ENCODE data around the gene JUP.
"Not testable (repeated sequence)": the region's sequence is repeated elsewhere in the genome, so short reads cannot be mapped to it uniquely, and the experiment has no call there.

The JUP gene

DNA sequence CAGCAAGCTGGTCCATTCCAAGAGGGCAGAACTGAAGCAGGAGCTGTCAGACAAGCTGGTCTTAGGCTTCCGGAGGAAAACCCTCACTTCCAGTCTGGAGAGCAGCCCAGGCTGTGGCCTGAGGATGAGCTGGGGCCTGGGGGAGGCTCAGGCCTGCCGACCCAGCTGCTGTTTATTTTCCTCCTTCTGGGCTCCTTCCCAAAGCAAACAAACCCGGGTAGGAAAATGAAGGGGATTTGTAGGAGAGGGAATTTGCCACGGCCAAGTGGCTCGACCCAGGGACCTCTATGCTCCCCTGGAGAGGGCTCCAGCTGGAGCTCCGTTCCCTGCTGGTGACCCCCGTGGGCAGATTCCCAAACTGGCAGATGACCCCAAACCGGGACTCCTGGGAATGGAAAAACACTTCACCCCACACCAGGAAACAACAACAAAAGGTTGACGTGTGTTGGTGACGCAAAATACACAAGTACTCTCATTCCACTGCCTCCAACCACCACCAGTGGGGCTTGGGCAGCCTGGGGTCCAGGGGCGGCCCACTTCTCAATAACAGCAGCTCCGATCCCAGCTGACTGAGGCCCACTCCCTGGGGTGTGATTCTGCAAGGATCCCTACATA lies 8.8 kb downstream of the JUP start:
- peak; percentile 87 to 93 for DNase-seq

DNA sequence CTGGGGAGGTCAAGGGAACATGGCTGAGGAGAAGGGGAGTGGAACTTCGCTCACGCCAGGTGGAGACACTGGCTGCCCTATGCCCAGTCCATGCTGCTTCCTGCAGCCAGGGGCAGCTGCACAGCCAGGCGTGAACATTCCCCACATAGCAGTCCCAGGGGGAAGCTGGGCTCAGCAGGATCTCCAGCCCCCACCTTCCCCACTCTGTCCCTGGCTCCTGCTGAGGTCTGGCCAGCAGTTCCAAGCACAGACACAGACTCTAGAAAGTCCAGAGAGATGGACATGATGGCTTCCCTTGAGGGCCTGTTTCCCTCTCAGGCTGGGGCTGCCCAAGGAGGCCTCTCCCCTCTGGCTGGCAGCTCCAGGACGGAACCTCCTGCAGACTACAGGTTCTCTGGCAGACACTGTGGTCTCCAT lies 9.3 kb downstream of the JUP start:
- DNase-seq, result peak in 1 of 2 experiments; percentile 58

DNA sequence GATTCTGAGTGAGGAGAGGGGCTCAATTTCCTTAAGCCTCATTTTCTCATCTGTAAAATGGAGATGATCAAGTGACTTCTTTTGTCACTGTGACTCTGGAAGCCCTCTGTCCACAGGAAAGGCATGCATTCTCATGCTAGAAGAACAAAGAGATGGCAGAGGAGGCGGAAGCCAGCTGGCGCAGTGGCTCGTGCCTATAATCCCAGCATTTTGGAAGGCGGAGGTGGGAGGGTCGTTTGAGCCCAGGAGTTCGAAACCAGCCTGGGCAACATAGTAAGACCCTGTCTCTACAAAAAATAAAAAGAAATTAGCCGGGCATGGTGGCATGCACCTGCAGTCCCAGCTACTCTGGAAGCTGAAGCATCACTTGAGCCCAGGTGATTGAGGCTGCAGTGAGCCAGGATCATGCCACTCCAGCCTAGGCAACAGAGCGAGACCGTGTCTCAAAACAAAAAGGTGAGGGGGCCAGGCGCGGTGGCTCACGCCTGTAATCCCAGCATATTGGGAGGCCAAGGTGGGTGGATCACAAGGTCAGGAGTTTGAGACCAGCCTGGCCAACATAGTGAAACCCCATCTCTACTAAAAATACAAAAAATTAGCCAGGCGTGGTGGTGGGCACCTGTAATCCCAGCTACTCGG lies 10.1 kb downstream of the JUP start:
- not testable (repeated sequence) for DNase-seq

DNA sequence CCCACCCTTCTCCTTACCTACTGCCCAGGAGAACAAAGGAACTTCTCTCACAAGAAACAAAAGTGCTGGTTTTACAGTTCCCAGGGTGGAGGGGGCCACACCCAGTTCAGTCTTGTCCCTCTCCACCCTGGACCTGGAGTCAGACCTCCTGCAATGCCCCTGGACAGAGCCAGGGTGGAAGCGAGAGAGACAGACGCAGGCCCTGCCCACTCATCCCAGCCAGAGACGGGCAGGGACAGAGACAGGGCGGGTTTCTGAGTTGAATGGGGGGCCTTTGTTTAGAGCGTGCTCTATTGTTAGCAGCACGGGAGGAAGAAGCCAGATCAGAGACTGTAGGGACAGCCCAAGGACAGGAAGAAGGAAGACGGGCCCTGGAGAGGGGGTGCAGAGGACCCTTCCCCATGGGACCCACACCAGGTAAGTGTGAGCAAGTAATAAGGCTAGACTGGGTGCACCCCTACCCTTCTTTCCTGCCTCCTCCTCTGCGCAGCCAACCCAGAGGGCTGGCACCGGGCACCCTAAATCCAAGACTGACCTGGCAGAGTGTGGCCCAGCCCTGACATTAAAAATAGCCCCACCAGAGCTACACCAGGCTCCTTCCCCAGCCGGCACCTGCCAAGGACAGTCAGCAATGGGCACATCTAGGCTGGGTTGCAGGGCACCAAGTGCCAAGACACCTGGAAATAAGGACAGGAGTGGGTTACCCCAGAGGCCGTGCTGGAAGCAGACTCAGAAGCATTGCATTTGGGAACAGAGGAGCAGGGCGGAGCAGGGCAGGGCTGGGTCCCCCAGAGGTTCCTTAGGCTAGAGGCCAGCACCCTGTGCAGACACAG lies 10.9 kb downstream of the JUP start:
- no peak for DNase-seq

DNA sequence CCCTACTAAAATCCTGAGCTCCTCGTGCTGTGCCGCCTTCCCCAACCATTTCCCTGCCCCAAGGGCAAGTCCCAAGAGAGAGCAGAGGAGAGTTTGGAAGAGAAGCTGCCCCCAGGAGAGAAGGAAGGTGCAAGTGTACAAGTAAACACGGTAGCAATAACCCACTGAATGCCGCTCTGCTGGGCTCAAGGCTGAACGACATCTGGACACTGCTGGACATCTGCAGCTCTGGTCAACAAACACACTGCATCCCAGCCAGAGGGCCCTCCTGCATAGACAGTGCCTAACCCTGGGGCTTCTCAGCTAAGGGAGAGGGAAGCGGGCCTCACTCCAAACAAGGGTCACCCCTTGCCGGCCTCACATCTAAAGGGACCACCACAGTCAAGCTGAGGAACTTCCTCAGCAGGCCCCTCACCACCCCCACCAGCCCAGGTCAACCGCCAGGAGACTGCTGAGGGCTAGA lies 12.7 kb downstream of the JUP start:
- no peak for DNase-seq

DNA sequence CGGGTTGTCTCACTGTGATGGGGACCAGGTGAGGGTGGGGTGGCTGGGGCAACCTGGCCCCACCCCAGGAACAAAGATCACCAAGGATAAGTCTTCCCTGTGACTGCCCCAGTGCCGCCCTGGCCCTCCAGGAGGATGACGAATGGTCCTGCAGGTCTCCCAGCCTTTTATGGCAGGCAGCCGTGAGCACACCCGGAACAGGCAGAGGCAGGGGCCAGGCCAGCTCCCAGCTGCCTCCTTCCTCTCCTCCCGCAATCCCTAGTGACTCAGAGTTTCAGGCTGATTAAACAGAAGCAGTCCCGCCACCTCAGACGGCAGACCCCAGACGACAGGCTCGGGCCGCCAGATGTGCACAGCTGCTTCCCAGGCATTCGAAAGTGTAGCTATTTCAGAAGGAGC lies 13.3 kb downstream of the JUP start:
- no peak for DNase-seq

DNA sequence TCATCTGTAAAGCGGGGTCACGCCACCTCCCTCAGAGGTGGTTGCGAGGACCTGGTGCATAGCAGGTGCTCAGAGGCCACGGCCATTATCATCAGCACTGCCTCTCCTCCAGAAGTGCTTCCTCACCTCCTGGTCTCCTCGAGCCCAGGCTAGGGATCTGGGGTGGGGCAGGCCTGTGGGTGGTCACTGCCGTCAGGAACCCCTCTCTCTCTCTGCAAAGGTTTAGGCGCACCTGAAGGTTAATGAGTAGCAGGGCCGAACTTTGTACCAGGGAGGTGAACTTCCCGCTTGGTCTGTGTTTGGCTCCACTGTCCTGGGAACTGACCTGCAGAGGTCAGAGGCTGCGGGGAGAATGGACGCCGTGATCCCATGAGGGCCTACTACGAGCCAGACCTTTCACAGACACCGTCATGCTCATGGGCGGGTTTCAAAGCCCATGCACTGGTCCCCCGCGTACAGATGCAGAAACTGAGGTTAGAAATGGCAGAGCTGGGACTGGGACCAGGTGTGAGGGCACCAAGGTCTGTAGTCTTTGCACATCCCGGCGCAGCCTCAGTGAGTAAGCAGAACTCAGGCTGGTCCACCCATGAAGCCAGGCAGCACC lies 13.8 kb downstream of the JUP start:
- DNase-seq, result no peak

DNA sequence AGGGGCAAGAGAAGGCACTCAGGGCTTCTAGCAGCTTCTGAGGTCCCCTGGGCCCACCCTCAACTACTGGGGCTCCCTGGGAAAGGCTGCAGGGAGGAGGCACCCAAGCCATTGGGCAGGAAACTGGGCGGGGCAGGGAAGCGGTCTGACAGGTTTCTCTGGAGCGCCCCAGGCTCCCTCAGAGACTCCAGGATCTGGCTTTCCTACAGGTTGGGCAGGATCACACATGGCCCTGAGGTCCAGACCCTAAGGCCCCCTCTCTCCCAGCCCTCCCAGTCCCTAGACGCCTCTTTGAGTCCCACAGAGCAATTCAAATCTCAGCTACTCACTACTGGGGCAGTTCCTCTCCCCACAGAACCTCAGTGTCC lies 14.3 kb downstream of the JUP start:
- no peak for DNase-seq

DNA sequence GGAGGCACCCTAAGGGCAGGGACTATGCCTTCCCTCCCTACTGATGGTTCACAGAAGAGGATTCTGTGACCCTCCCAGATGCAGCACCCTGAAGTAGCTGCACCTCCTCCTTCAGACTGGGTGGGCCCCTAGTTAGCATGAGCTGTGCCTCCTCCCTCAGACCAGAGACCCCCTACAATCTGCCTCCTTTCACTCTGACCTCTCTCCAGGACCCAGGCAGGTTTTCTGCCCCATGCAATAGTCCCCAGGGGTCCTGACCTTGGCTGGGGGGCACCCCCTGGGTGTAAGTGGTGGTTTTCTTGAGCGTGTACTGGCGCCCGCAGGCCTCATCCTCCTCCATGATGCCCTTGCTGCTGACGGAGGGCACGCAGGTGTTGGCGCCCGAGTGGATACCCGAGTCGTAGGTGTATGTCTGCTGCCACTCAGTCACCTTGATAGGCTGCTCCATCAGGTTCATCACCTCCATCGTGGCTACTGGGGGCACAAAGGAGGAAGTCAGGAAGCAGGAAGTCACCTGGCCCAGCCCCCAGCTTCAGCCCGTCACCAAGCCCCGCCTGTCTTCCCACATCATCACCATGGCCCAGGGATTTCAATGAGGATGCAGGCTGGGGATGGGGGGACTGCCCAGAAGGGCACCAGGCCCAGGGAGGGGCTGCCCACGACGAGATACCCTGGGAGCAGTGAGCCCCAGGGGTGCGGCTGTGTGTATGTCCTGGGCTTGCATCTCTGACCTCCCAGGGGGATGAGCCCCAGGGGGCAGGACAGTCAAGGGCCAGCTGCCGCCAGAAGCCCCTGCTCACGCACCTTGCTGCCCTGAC lies 14.9 kb downstream of the JUP start:
- DNase-seq, result no peak

DNA sequence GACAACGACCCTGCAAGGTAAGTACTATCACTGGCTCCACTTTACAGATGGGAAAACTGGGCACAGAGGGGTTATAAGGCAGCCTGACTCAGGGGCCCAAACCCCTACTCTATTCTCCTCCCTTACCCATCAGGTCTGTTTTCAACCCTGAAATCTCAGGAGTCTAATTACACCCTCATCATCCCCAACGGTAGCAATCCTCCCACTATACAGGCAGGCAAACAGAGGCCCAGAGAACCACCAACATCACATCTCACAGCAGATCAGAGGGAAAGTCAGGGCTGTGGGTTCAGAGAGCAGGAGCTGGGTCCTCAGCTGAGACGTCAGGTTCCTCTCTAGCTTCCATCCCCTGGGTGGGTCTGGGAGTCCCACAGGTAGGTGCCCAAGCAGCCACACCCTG lies 16.5 kb downstream of the JUP start:
- DNase-seq, result no peak

DNA sequence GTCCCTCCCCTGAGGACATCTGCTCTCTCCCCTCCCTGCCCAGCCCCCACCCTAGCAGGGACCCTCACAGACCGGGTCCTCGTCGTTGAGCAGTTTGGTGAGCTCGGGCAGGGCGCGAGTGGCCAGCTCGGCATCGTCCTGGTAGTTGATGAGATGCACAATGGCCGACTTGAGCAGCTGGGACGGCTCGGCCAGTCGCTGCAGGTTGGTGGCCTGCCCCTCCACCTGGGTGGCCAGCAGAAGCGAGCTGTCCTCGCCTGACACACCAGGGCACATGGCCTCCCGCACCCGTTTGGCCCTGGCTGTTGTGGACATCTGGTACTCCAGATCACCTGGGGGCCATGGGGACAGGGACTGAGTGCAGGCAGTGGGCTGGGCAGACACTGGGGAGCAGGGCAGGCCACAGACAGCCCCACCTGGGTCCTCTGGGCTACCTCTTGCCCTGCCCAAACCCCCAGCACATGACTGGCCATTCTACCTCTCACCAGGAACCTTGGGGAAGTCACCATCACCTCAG lies 17.1 kb downstream of the JUP start:
- DNase-seq, result no peak

DNA sequence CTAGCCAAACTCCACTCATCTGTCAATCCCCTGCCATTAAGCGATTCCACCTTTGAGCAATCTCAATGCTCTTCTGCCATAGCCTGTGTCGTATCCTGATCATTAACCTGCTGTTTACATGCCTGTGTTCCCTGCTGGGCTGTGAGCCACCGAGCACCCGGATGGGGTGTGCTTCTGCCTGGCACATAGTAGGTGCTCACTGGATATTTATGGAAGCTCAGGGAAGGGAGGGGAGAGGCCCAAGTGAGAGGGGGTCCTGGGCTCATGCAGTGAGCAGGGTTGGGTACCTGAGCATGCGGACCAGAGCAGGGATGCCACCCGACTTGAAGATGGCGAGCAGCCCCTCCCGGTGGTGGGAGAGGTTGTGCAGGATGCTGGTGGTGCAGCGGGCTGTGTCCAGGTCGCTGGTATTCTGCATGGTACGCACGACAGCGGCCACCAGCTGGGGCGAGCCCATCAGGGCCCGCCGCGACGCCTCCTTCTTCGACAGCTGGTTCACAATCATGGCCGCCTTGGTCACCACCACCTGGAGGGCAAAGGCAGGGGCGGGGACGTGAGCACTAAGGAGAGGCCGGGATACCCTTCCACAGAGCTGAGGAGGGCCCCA lies 17.7 kb downstream of the JUP start:
- DNase-seq, result no peak

DNA sequence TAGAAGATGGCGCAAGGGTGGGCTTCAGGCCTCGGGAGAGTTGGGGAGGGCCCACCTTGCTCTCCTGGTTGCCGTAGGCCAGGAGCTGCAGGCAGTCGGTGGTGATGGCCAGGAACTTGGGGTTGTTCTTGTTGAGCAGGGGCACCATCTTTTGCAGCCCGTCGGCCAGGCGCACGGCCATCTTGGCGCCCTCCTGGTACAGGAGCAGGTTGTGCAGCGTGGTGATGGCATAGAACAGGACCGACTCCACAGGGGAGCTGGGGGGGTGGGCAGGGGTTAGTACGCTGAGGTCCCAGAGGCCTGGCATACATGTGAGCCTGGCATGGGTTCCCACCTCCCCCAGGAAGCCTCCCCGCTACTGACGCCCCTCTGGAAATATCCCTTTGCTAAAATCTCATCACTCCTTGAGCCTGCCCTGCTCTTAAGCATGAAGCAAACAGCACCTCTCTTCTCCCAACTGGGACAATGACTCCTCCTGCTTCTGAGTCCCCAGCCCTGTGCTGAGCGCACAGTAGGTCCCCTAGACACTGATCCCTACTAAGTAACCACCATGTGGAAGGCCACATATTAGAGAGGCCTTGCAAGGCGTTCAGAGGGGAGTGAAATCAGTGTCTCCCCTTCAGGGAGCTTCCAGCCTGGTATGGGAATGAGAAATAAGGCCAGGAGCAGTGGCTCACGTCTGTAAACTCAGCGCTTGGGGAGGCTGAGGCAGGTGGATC lies 19.0 kb downstream of the JUP start:
- no peak for DNase-seq

DNA sequence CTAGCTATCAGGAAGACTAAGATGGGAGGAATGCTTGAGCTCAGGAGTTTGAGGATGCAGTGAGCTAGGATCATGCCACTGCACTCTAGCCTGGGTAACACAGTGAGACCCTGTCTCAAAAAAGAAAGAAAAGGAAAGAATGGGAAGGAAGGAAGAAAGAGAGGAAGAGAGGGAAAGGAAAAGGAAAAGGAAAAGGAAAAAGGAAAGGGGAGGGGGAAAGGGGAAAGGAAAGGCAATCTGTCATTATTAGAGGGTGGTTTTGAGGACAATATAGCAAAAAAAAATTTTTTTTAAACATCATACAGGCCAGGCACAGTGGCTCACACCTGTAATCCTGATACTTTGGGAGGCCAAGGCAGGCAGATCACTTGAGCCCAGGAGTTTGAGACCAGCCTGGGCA lies 20.4 kb downstream of the JUP start:
- no peak for DNase-seq

DNA sequence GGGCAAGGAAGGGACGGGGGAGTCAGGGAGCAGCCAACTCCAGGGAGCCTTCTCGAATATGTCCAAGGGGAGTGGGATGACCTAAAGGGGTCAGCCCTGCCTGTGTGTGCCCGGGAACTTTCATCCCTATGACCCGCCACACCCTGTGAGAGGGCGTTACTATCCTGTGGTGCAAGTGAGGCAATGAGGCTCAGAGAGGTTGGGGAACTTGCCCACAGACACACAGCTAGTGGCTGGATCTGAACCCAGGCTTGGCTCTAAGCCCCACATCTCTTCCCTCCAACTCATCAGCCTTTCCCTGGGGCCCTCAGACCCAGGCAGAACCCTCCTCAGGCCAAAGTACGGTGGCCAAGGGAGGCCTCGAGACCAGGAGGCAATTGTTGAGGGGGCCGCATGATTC lies 23.2 kb downstream of the JUP start:
- DNase-seq, result no peak

DNA sequence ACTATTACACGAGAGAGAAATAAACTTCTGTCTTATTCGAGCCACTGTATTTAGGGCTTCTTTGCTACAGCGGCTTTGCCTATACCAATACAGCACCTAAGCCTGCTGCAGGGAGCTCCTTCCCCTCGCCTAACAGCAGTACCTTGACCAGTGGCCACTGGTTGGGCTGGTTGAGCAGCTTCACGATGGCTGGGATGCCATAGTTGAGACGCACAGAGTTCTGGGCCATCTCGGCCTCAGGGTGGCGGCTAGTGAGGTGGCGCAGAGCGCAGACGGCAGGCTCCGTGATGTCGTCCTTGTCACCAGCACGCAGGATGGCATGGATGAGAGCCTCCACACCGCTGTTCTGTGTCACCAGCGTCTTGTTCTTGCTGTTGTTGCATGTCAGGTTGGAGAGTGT lies 23.7 kb downstream of the JUP start:
- DNase-seq, result no peak

DNA sequence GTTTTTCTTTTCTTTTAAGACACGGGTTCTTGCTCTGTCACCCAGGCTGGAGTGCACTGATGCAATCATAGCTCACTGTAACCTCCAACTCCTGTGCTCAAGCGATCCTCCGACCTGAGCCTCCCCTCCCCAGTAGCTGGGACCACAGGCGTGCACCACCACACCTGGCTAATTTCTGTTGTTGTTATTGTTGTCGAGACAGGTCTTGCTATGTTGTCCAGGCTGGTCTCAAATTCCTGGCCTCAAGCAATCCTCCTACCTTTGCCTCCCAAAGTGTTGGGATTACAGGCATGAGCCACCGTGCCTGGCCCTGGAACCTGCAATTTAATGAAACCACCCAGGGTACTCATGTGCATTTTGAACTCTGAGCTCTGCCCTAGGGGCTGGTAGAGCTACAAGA lies 24.1 kb downstream of the JUP start:
- no peak for DNase-seq

DNA sequence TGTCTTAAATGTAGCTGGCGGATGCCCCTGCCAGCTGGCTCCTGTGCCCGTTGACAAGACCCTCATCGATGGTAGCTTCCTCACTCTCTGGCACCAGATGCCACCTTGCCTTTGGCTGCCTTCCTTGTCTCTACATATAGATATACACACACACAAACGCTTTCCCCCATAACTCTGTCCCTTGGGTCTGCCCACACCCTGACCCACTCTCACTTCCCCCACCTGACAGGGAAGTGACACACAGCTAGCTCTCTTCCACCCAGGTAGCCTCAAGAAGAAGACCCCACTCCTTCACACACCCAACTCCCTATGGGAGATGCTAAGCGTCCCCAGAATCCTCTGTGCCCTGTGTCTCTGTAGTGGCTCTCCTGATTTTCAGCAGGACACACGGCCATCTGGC lies 25.6 kb downstream of the JUP start:
- DNase-seq, result no peak

DNA sequence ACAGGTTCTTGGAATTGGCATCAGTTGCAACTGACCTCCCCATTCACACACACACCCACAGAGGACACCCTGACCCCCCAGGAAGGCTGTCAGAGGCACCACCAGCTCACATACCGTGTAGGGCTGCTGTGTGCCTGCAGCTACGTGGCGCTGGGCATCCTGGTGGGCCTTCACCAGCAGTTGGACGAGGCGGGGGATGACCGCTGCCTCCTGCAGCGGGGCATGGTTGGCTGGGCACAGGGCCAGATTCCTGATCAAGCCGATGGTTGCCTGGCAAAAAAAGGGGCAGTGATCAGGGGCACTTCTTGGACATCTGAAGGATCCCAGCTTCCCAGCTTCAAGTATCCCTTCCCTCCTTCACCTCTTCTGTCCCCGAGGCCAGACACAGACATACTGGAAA lies 27.9 kb downstream of the JUP start:
- no peak for DNase-seq

DNA sequence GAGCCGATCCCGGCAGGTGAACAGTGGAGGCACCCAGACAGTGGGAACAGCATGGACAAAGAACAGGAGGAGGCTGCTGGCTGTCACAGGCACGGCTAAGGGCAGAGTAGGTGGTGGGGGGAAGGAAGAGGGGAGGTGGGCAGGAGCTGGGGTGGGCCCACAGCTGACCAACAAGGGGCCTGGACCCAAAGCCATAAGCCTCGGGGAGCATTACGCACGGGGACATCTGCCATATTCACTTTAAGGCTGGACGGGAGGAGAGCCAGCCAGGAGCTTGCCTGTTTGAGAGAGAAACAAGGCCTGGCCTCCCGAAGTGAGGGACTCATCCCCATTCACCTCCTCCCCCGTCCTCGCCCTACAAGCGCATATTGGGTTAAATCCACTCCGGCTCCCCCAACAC lies 32.4 kb downstream of the JUP start:
- DNase-seq, result no peak

DNA sequence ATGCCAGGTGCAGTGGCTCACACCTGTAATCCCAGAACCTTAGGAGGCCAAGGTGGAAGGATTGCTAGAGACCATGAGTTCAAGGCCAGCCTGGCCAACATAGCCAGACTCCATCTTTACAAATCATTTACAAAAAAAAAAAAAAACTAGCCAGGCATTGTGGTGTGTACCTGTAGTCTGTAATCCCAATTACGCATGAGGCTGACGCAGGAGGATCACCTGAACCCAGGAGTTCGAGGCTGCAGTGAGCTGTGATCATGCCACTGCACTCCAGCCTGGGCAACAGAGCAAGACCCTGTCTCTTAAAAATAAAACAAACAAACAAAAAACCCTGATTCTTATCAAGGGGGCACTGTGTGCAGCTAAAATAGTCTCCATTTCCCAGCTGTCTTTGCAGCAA lies 35.2 kb downstream of the JUP start:
- no peak for DNase-seq

DNA sequence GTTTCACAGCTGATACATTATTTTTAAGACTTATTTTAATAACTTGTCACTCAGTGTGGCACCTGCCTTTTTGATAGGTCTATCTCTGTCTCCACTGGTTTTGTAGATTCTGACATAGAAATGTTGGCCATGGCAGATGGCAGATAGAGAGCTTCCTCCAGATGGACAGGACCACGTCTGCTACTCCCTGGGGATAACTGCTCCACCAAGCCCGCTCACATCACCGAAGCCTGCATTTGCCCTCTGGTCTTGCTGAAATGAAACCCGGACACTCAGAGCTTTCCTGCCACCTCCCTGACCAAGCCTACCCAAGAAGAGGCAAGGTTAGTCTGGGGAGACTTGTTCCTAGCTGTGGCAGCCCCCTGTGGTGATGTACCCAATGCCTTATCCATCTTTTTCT lies 35.6 kb downstream of the JUP start:
- no peak for DNase-seq
